Mucosa of rectum (tissue), 2 donors: ENCODE results near the gene STAT5B.

ENCODE experiments used
- H3K27ac ChIP-seq, 2 donors: one replicate each; pipeline ENCODE4 v1.7.0; 2013; ENCODE audit warnings: inconsistent platforms in 2 of 2, low read depth in 2 of 2, low read length in 2 of 2
- H3K27me3 ChIP-seq, 2 donors: one replicate each; pipeline ENCODE4 v1.7.0; 2013; ENCODE audit warnings: low read length in 2 of 2; ENCODE audit not compliant: control insufficient read depth in 2 of 2, insufficient read depth in 2 of 2
- H3K36me3 ChIP-seq, 2 donors: one replicate each; pipeline ENCODE4 v1.7.0; 2013; ENCODE audit warnings: low read length in 2 of 2; ENCODE audit not compliant: control insufficient read depth in 2 of 2, insufficient read depth in 2 of 2
- H3K4me1 ChIP-seq, 2 donors: one replicate each; pipeline ENCODE4 v1.7.0; 2013; ENCODE audit warnings: low read length in 2 of 2, mild to moderate bottlenecking in 1 of 2; ENCODE audit not compliant: control insufficient read depth in 2 of 2, insufficient read depth in 2 of 2
- H3K4me3 ChIP-seq, 2 donors: one replicate each; pipeline ENCODE4 v1.7.0; 2013; ENCODE audit warnings: low read length in 2 of 2
- H3K9ac ChIP-seq, 2 donors: one replicate each; pipeline ENCODE4 v1.7.0; 2013; ENCODE audit warnings: low read length in 2 of 2, low read depth in 1 of 2, mild to moderate bottlenecking in 1 of 2
- H3K9me3 ChIP-seq, 2 donors: one replicate each; pipeline ENCODE4 v1.7.0; 2013; ENCODE audit warnings: low read length in 2 of 2; ENCODE audit not compliant: control insufficient read depth in 2 of 2
- donor health status: healthy.
- donor health status: Normal muscosa, but diverticular disease.

The STAT5B gene

DNA sequence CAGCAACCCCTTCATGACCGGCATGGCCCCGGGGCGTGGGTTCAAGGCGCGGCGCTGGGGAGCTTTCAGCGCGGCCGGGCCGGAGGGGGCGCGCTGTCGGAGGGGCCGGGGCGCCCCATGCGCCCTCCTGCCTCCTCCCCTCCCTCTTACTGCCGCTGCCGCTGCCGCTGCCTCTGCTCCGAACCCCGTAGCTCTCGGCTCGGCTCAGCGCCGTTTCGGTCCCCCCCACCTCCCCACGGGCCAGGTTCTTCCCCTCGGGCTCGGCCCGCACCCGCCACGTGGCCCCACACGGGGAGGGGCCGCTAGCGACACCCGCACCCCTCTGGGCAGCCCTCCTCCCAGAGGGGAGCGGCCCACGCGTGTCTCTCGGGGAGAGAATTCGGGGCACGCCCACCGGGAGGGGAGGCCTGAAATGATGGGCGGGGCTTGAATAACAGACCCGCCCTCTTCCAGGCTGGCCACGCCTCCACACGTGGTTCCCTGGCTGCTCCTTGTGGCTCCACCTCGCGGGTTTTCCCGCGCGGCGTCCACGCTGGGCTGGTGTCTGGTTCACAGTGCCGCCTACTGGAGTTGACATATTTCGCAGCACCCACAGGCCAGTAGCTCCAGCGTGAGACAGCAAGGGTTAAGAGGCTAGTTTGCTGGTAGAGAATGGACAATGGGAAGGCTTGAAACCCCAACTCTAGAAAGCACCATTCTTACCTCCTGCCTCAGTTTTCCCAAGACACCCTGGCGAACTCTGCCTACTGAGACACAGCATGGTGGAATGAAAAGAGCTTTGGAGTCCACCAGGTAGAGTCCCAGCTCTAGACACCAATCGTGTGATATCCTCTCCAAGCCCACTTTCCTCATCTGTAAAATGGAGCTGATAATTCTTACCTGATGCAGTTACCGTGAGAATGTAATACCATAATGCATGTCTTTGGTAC is 95.0 kb downstream of the STAT5B start, which contains the start of gene KCNH4:
TSS of gene KCNH4 (minus strand) at position 221 of the 929 bp plus-strand sequence. CDS start at position 24, 197 bp downstream.
- Histone ChIP-seq H3K27me3 (peaks cover 7 to 19% of the 10 kb centered on the region in 2 donors), H3K4me1 (peaks cover 23 to 33% of the 10 kb centered on the region in 2 donors), H3K9me3 (no peaks in the 10 kb centered on the region), H3K27ac (no peak within 1 kb of the TSS), H3K9ac (no peak within 1 kb of the TSS), H3K36me3 (no peaks in the 10 kb centered on the region), H3K4me3 (peak within 1 kb of the TSS; percentile 6 to 26)

DNA sequence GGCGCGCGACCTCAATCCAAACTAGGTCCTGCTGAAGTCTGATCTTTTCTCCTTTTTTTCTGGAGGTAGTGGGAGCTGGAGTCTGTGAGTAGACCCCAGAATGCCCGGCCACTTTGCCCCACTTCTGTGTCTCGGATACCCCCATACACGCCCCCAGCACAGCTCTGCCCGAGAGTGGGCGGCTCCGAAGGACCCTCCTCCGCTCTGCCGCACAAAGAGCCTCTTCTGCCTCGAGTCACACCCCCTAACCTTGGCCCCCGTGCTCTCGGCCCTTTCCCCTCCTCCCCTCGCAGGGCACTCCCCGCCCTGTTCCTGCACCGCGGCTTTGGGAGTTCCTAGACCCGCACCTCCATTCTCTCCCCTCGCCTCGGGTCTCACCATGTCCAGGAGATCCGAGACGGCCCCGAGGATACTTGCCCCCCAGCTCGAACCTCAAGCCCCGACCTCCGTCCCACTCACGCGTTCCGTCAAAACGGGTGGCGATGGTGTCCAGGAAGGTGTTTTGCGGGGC is 95.7 kb downstream of the STAT5B start:
- Histone ChIP-seq H3K4me3 (peak overlapping the region in 1 of 2 donors; percentile 26), H3K9me3 (no peaks in the 10 kb centered on the region), H3K36me3 (no peaks in the 10 kb centered on the region), H3K27me3 (peaks cover 7 to 19% of the 10 kb centered on the region in 2 donors), H3K27ac (no peak overlapping the region), H3K9ac (no peak overlapping the region), H3K4me1 (peaks cover 23 to 33% of the 10 kb centered on the region in 2 donors)

DNA sequence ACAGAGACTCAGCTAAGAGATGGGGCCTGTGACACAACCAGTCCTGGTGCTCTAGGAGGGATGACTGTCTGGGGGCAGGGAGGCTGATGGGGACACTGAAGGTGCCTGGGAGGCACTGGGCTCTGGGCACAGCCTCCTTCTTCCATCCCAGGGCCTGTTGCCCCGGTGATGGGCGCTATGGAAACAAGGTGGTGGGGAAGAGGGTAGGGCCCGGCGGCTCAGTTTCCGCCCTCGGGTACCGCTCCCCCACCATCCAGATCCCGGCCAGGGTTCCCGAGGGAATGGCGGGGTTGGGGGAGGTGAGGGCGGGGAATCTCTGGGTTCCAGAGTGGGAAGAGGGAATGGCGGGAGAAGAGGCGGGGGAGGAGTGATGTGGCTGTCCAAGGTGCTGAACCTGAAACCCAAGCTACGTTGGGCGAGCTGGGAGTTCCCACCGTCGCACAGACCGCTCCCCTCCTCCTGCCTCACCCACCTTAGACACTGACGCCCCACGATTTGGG is 96.2 kb downstream of the STAT5B start:
- peaks cover 23 to 32% of the 10 kb centered on the region in 2 donors for H3K4me1 ChIP-seq
- H3K27me3 ChIP-seq: peaks cover 7 to 19% of the 10 kb centered on the region in 2 donors
- H3K9me3 ChIP-seq: no peaks in the 10 kb centered on the region
- no peak overlapping the region for H3K27ac ChIP-seq
- no peak overlapping the region for H3K4me3 ChIP-seq
- H3K9ac ChIP-seq: no peak overlapping the region
- H3K36me3 ChIP-seq: no peaks in the 10 kb centered on the region

DNA sequence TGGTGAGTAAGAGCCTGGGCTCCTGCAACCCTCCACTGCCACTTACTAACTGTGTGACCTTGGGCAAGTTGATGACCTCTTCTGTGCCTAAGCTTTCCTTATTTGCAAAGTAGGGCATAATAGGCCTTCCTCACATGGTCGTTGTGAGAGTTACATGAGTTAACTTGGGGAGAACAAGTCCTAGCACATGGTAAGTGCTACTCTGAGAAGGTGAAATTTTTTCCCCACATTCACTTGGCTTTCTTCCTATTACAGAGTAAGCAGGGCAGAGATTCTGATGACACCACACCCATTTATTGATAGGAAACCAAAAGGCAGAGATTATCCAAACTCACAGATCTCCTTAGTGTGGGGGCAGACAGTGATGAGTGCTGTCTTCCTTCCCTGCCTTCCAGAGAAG is 96.9 kb downstream of the STAT5B start:
- H3K27ac ChIP-seq: no peak overlapping the region
- no peaks in the 10 kb centered on the region for H3K36me3 ChIP-seq
- H3K9ac ChIP-seq: no peak overlapping the region
- H3K4me3 ChIP-seq: no peak overlapping the region
- H3K4me1 ChIP-seq: peaks cover 18 to 26% of the 10 kb centered on the region in 2 donors
- peaks cover 7 to 19% of the 10 kb centered on the region in 2 donors for H3K27me3 ChIP-seq
- H3K9me3 ChIP-seq: no peaks in the 10 kb centered on the region

DNA sequence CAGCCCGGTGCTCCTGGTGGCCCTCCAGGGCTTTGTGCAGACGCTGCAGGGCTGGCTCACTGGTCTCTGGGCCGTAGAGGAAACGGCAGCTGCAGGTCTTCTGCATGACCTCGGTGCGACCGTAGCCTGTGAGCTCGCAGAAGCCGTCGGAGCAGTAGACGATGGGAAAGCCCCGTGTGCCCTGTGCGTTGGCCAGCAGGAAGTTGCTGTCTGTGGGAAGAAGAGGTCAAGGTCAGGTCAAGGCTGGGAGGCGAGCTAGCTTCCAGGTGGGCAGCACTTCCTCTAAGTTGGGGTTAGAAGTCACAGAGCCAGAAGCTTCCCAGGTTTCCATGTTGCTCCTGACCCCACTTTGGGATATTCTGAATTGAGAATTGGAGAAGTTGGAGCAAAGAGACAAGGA is 97.4 kb downstream of the STAT5B start:
- Histone ChIP-seq H3K4me1 (peaks cover 14 to 23% of the 10 kb centered on the region in 2 donors), H3K4me3 (no peak overlapping the region), H3K27ac (no peak overlapping the region), H3K9ac (no peak overlapping the region), H3K36me3 (no peaks in the 10 kb centered on the region), H3K9me3 (no peaks in the 10 kb centered on the region), H3K27me3 (peaks cover 7 to 19% of the 10 kb centered on the region in 2 donors)

DNA sequence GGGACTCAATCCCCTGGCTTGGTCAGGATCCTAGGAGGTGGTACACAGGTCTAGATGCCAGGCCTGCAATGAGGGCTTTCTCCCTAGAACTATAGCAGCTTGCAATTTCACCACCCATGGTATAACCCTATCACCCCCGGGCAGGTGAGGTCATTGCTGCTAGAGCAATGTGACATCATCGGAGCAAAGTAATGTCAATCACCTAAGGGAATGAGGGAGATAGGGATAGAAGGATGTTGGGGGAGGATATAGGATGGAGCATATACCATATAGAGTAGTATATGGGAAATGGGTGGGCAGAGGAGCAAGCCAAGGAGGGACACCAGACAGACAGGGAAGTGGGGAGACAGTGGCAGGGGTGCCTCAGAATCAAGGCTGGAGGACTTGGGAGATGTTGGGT is 98.5 kb downstream of the STAT5B start:
- no peak overlapping the region for H3K4me3 ChIP-seq
- no peak overlapping the region for H3K27ac ChIP-seq
- no peaks in the 10 kb centered on the region for H3K9me3 ChIP-seq
- H3K9ac ChIP-seq: no peak overlapping the region
- no peaks in the 10 kb centered on the region for H3K36me3 ChIP-seq
- peaks cover 3 to 12% of the 10 kb centered on the region in 2 donors for H3K4me1 ChIP-seq
- peaks cover 7 to 19% of the 10 kb centered on the region in 2 donors for H3K27me3 ChIP-seq

DNA sequence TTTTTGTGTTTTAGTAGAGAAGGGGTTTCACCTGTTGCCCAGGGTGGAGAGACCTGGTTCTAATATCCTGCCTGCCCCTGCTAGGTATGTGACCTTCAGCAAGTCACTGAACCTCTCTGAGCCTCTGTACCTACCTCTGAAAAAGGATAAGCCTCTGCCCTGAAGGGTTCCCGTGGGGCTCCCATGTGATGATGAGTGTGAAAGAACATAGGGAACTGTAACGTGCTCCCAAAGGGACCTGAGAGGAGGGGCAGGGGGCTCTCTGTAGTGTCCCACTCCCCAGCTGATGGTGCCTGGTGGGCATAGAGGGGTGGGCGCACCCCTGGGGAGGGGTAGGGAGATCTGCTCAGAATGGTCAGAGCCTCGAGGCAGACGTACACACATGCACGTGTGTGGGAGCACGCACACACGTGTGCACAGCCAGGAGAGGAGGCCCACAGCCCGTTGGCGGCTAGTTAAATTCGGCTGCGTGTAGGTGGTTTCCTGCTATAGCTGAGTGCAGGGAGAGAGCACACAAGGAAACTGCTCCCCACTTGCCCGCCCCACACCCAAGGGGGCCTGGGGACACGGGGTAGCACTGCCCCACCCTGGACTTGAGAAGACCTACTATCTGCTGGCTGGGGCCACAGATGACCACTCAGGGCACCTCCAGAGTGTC is 101.9 kb downstream of the STAT5B start:
- no peak overlapping the region for H3K27ac ChIP-seq
- H3K9ac ChIP-seq: no peak overlapping the region
- H3K27me3 ChIP-seq: no peaks in the 10 kb centered on the region
- no peaks in the 10 kb centered on the region for H3K36me3 ChIP-seq
- H3K9me3 ChIP-seq: no peaks in the 10 kb centered on the region
- no peak overlapping the region for H3K4me3 ChIP-seq
- H3K4me1 ChIP-seq: no peaks in the 10 kb centered on the region

DNA sequence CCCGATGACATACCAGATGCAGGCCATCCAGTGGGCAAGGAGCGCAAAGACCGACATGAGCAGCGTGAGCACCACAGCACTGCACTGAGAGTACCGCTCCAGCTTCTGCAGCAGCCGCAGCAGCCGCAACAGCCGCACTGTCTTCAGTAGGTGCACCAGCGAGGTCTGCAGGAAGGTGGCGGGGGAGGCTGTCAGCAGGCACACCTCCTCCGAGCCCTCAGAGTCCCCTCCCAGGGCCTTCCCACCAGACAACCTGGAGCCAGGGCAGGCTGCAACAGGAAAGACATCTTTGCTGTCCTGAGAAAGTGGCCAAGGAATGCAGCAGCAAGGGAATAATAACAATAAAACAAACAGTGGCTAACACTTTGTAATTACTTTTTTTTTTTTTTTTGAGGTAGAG is 104.4 kb downstream of the STAT5B start:
- Histone ChIP-seq H3K36me3 (no peaks in the 10 kb centered on the region), H3K27ac (no peak overlapping the region), H3K4me3 (no peak overlapping the region), H3K9me3 (no peaks in the 10 kb centered on the region), H3K27me3 (no peaks in the 10 kb centered on the region), H3K4me1 (no peaks in the 10 kb centered on the region), H3K9ac (no peak overlapping the region)

DNA sequence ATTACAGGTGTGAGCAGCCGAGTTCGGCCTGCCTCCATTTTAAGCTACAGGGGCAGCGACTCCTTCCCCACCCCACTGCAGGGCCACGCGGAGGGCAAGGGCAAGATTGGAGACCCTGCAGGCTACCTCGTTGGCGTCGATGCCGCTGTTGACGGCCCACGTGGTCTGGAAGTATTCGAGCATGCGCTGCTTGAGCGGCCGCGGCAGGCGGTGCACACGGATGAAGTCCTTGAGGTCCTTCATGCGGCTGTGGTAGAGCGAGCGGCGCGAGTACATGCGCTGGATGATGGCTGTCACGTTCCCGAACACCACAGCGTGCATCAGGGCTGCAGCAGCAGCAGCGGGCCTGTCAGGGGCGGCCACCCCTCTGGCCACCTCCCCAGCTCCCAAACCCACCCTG is 106.8 kb downstream of the STAT5B start:
- no peaks in the 10 kb centered on the region for H3K4me1 ChIP-seq
- no peaks in the 10 kb centered on the region for H3K9me3 ChIP-seq
- no peak overlapping the region for H3K4me3 ChIP-seq
- H3K27me3 ChIP-seq: no peaks in the 10 kb centered on the region
- no peak overlapping the region for H3K9ac ChIP-seq
- H3K27ac ChIP-seq: no peak overlapping the region
- no peaks in the 10 kb centered on the region for H3K36me3 ChIP-seq

DNA sequence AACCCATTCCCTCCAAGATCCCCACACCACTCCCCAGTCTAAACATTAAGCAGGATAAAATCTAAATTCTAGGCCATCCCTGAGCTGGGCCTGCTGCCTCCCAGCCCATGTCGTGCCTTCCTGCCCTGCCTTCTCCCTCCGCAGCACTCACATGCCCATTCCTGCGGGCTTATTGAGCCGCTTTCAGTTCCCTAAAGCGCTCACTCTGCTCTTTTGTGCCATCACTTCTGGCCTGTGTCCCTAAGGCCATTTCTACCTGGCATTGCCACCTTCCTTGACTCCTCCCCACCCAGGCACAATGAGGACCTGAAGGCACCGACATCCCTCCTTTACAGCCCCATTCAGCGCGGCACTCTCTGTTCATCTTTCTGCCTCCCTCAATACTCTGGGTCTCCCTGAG is 108.4 kb downstream of the STAT5B start:
- Histone ChIP-seq H3K27ac (no peak overlapping the region), H3K36me3 (no peaks in the 10 kb centered on the region), H3K27me3 (no peaks in the 10 kb centered on the region), H3K9me3 (no peaks in the 10 kb centered on the region), H3K4me1 (no peaks in the 10 kb centered on the region), H3K4me3 (no peak overlapping the region), H3K9ac (no peak overlapping the region)
